ENCODE results near the gene IL22RA2.
"Not testable (repeated sequence)": the region's sequence is repeated elsewhere in the genome, so short reads cannot be mapped to it uniquely, and the experiment has no call there.

IL22RA2 gene

DNA sequence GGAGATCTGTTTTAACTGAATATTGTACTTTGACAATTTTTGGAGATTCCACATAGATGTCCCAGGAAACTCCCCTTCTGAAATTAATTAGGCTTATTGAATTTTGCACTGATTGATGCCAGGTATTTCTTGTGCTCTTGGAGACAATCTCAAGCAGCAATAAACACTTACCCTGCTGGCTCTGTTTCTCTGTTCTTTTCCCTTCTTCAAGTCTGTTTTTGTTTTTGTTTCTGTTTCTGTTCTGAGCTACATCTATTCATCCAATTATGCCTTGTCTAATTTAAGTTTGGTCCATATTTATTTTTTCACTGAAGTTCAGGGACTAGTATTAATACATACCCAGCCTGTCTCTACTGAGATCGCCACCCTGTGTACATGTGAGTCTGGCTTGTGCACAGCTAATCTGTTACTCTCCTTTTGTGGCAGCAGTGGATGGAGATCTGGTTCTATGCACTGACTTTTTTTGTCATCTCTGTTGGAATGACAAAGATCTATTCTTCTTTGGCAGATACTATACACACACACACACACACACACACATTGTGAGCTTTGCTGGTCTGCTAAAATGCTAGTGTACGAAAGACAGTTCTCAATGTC is 51.9 kb downstream of the IL22RA2 start:
- H3K27me3 ChIP-seq (ENCODE audit: insufficient read depth, low read length): no peaks in the 10 kb centered on the region
- peaks cover 2% of the 10 kb centered on the region for H3K9me3 ChIP-seq (ENCODE audit: low read length)
- no peak overlapping the region for H2AFZ ChIP-seq (ENCODE audit: low read depth, low read length)
- peaks cover 14% of the 10 kb centered on the region for H3K4me1 ChIP-seq (ENCODE audit: insufficient read depth, low read length)
- H3K4me3 ChIP-seq (ENCODE audit: low read length): no peak overlapping the region
- H3K36me3 ChIP-seq (ENCODE audit: insufficient read depth, low read length): no peaks in the 10 kb centered on the region

DNA sequence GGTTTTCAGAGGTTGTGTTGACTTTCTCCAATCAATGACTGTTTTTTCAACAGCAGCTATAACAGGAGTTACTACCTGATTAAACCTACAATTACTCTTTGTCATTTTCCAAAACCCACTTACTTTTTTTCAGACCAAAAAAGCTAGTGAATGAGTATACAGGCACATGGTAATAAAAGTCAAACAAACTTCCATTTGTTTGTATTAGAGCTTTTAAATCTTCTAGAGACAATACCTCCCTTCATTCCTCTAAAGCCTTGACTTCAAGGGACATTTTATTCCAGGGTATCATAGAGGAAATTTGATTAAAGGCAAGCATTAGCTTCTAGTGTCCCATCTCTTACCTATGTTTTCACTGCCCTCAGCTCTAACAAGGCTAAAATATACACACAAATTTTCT is 52.7 kb downstream of the IL22RA2 start:
- Histone ChIP-seq H3K36me3 (ENCODE audit: insufficient read depth, low read length) (no peaks in the 10 kb centered on the region), H2AFZ (ENCODE audit: low read depth, low read length) (no peak overlapping the region), H3K9me3 (ENCODE audit: low read length) (peaks cover 2% of the 10 kb centered on the region), H3K27me3 (ENCODE audit: insufficient read depth, low read length) (no peaks in the 10 kb centered on the region), H3K4me1 (ENCODE audit: insufficient read depth, low read length) (peaks cover 14% of the 10 kb centered on the region), H3K4me3 (ENCODE audit: low read length) (no peak overlapping the region)

DNA sequence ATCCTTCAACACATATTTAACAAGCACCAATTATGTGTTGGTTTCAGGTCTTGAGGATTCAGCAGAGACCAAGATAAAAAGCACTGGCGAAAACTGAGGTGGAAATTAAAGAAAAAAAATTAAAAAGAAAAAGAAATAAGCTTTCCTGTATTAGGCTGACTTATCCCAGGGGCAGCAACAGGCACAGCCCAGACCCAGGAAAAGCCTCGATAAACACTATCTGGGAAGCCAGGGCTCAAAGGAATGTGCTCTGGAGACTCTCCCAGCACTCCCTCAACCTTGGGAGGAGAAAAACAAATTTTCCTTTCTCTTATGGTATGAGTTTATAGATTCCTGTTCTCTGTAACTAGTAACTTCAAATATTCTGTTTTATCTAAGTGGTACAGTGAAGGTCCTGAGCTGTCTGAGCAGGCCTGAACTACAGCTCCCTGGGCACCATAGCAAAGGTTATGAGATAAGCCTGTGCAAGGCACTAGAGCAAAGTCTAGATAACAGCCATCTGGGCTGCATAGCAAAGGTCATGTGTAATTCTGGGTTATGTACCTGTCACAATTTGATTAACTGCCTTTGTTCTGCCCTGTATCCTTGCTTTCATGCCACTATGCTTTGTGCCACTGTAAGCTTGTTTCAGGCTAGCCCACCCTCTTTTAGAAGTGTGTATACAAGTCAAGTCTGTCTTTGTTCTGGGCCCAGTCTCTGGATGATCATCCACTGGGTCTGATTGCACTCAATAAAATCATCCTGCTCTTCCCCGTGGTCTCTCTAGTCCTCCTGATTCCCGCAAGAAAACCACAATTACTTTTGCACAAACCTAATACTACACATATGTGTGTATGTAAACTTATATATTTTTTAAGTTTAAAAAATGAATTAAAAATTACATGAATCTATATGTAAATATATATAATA is 54.0 kb downstream of the IL22RA2 start:
- peaks cover 14% of the 10 kb centered on the region for H3K4me1 ChIP-seq (ENCODE audit: insufficient read depth, low read length)
- no peak overlapping the region for H3K4me3 ChIP-seq (ENCODE audit: low read length)
- H3K9me3 ChIP-seq (ENCODE audit: low read length): peaks cover 2% of the 10 kb centered on the region
- H2AFZ ChIP-seq (ENCODE audit: low read depth, low read length): no peak overlapping the region
- H3K36me3 ChIP-seq (ENCODE audit: insufficient read depth, low read length): no peaks in the 10 kb centered on the region
- H3K27me3 ChIP-seq (ENCODE audit: insufficient read depth, low read length): no peaks in the 10 kb centered on the region

- Histone ChIP-seq H3K36me3 (ENCODE audit: insufficient read depth, low read length) (no peaks in the 10 kb centered on the region), H3K27me3 (ENCODE audit: insufficient read depth, low read length) (no peaks in the 10 kb centered on the region), H3K4me3 (ENCODE audit: low read length) (no peak overlapping the region), H3K9me3 (ENCODE audit: low read length) (peaks cover 2% of the 10 kb centered on the region), H3K4me1 (ENCODE audit: insufficient read depth, low read length) (peaks cover 14% of the 10 kb centered on the region), H2AFZ (ENCODE audit: low read depth, low read length) (no peak overlapping the region)
These were observed 55.9 kb downstream of the IL22RA2 start for GRCh38 chr6:137117581-137117980.

GRCh38 chr6:137116807-137117206 is 56.6 kb downstream of the IL22RA2 start:
- H3K9me3 ChIP-seq (ENCODE audit: low read length): peaks cover 2% of the 10 kb centered on the region

DNA sequence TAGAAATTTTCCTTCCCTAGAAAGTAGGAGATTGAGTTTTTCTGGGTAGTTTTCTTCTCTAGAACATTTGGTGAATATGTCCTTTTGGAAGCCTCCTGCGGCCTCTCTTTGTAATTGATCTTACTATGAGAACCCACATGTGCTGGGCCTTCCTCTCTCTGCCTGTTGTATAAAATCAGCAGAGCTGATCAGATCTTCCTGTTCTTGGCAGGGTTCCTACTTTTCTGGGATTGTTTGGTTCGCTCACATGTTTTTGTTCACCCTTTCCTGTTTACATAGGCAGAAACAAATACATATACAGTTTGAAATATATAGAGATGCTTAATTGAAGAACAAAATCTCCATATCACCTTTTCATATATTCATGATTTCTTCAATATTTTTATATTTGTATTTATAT is 57.8 kb downstream of the IL22RA2 start:
- Histone ChIP-seq H2AFZ (ENCODE audit: low read depth, low read length) (no peak overlapping the region), H3K36me3 (ENCODE audit: insufficient read depth, low read length) (no peaks in the 10 kb centered on the region), H3K27me3 (ENCODE audit: insufficient read depth, low read length) (no peaks in the 10 kb centered on the region), H3K9me3 (ENCODE audit: low read length) (peaks cover 2% of the 10 kb centered on the region), H3K4me1 (ENCODE audit: insufficient read depth, low read length) (peaks cover 14% of the 10 kb centered on the region), H3K4me3 (ENCODE audit: low read length) (no peak overlapping the region)

More at GRCh38 chr6:137116807-137117206, 56.6 kb downstream of the IL22RA2 start:
- Histone ChIP-seq H3K4me1 (ENCODE audit: insufficient read depth, low read length) (peaks cover 14% of the 10 kb centered on the region), H2AFZ (ENCODE audit: low read depth, low read length) (no peak overlapping the region), H3K4me3 (ENCODE audit: low read length) (no peak overlapping the region), H3K36me3 (ENCODE audit: insufficient read depth, low read length) (no peaks in the 10 kb centered on the region), H3K27me3 (ENCODE audit: insufficient read depth, low read length) (no peaks in the 10 kb centered on the region)

GRCh38 chr6:137112067-137112355 is 61.4 kb downstream of the IL22RA2 start:
- H2AFZ ChIP-seq (ENCODE audit: low read depth, low read length): no peak overlapping the region
- H3K4me3 ChIP-seq (ENCODE audit: low read length): no peak overlapping the region
- no peaks in the 10 kb centered on the region for H3K4me1 ChIP-seq (ENCODE audit: insufficient read depth, low read length)
- no peaks in the 10 kb centered on the region for H3K27me3 ChIP-seq (ENCODE audit: insufficient read depth, low read length)
- no peaks in the 10 kb centered on the region for H3K9me3 ChIP-seq (ENCODE audit: low read length)
- H3K36me3 ChIP-seq (ENCODE audit: insufficient read depth, low read length): no peaks in the 10 kb centered on the region

GRCh38 chr6:137111296-137112066 is 62.0 kb downstream of the IL22RA2 start:
- Histone ChIP-seq H3K4me1 (ENCODE audit: insufficient read depth, low read length) (no peaks in the 10 kb centered on the region), H3K4me3 (ENCODE audit: low read length) (no peak overlapping the region), H2AFZ (ENCODE audit: low read depth, low read length) (no peak overlapping the region), H3K36me3 (ENCODE audit: insufficient read depth, low read length) (no peaks in the 10 kb centered on the region), H3K9me3 (ENCODE audit: low read length) (no peaks in the 10 kb centered on the region), H3K27me3 (ENCODE audit: insufficient read depth, low read length) (no peaks in the 10 kb centered on the region)

DNA sequence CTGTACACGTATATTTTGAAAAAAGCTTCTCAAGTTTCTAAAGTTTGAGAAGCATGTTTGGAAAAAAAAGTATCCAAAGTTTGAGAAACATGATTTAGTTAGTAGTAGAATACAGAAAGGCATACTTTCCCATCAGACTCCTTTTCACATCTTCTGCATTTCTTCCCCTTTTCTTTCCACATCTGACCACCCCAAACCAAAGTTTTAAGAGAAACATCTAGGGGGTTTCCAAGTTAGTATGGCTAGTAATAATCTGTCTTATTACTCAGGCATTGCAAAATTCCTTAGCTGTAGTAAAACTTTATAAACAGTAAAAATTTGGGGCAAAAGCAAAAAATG is 65.7 kb downstream of the IL22RA2 start:
- Histone ChIP-seq H3K4me3 (ENCODE audit: low read length) (no peak overlapping the region), H3K36me3 (ENCODE audit: insufficient read depth, low read length) (no peaks in the 10 kb centered on the region)

GRCh38 chr6:137107047-137107766 is 66.2 kb downstream of the IL22RA2 start:
- not testable (repeated sequence) for H3K36me3 ChIP-seq (ENCODE audit: insufficient read depth, low read length); H3K27me3 ChIP-seq (ENCODE audit: insufficient read depth, low read length); H3K9me3 ChIP-seq (ENCODE audit: low read length); H2AFZ ChIP-seq (ENCODE audit: low read depth, low read length); H3K4me1 ChIP-seq (ENCODE audit: insufficient read depth, low read length); H3K4me3 ChIP-seq (ENCODE audit: low read length)

More for the DNA sequence above, 65.7 kb downstream of the IL22RA2 start:
- Histone ChIP-seq H3K9me3 (ENCODE audit: low read length) (no peaks in the 10 kb centered on the region), H3K4me1 (ENCODE audit: insufficient read depth, low read length) (no peaks in the 10 kb centered on the region), H3K27me3 (ENCODE audit: insufficient read depth, low read length) (no peaks in the 10 kb centered on the region), H2AFZ (ENCODE audit: low read depth, low read length) (no peak overlapping the region)

- Histone ChIP-seq H3K27me3 (ENCODE audit: insufficient read depth, low read length) (no peaks in the 10 kb centered on the region), H3K4me3 (ENCODE audit: low read length) (no peak overlapping the region), H3K9me3 (ENCODE audit: low read length) (no peaks in the 10 kb centered on the region), H2AFZ (ENCODE audit: low read depth, low read length) (no peak overlapping the region), H3K36me3 (ENCODE audit: insufficient read depth, low read length) (no peaks in the 10 kb centered on the region), H3K4me1 (ENCODE audit: insufficient read depth, low read length) (no peaks in the 10 kb centered on the region)
These were observed 67.3 kb downstream of the IL22RA2 start for GRCh38 chr6:137106183-137106582.

DNA sequence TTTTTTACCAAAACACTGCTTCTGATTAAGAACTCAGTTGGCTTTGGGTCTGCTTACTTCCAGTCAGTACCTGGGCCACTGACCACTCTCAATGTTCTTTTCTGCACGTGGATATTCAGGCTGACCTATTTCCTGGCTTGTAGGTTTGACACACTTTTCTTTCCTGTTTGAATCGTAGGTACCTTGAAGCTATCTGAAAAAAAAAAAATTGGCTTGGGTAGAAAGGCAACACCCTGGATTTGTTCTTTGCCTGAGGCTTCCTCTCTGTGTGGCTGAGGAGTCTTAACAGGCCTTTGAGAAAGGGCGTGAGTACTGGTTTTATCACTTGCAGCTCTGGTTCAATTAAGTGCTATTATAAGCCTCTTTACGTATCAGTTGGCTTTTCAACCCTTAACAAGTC is 68.1 kb downstream of the IL22RA2 start:
- Histone ChIP-seq H3K4me1 (ENCODE audit: insufficient read depth, low read length) (no peaks in the 10 kb centered on the region), H3K9me3 (ENCODE audit: low read length) (no peaks in the 10 kb centered on the region), H3K4me3 (ENCODE audit: low read length) (no peak overlapping the region), H3K27me3 (ENCODE audit: insufficient read depth, low read length) (no peaks in the 10 kb centered on the region), H3K36me3 (ENCODE audit: insufficient read depth, low read length) (no peaks in the 10 kb centered on the region), H2AFZ (ENCODE audit: low read depth, low read length) (no peak overlapping the region)

DNA sequence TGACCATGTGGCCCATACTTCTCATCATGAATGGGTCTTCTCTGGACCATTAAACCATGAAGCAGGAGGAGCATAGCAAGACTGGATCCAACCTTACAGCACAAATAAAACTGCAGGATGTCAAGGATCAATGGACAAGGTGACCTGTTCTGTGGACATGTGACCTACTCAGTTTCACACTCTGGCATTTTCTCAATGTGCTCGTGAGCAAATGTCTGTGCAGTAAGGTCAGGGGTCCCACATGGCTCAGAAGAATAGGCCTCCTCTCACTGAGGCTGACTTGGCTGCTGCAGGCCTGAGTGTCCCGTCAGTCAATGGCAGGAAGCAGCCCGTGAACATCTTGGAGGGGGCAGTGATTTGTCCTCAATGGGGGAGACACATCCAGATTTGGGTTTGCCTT is 68.5 kb downstream of the IL22RA2 start:
- H3K4me3 ChIP-seq (ENCODE audit: low read length): no peak overlapping the region
- H3K36me3 ChIP-seq (ENCODE audit: insufficient read depth, low read length): no peaks in the 10 kb centered on the region
- H3K27me3 ChIP-seq (ENCODE audit: insufficient read depth, low read length): no peaks in the 10 kb centered on the region
- no peaks in the 10 kb centered on the region for H3K4me1 ChIP-seq (ENCODE audit: insufficient read depth, low read length)
- H2AFZ ChIP-seq (ENCODE audit: low read depth, low read length): no peak overlapping the region
- H3K9me3 ChIP-seq (ENCODE audit: low read length): no peaks in the 10 kb centered on the region
